NCI-H187 (cell line): ENCODE data around the gene ANKRD6.

ENCODE experiments used
- DNase-seq, 2 experiments: peaks; one replicate each; lab custom pipeline; 2025; lab: John Stamatoyannopoulos, UW

The ANKRD6 gene

DNA sequence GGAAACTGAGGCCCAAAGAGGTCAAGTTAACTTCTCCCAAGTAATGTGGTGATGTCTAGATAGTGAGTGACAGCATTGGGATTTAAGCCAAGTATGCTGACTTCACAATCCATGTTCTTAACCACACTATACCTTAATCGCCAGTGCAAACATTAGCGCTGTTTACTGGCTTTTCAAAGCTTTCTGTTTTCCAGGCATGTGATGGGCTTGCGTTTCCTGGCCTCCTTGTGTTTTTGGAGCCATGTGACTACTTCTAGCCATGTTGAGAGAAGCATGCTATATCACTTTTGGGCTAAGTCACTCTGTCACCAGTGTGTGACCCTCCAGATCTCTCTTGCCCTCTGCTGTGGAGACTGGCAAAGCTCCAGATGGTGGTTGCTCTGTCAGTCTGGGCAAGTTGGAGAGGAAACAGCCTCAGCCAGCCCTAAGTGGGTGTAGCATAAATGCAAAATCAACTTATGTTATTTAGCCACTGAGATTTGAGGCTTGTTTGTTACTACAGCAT lies 76.9 kb downstream of the ANKRD6 start:
- no peak for DNase-seq

DNA sequence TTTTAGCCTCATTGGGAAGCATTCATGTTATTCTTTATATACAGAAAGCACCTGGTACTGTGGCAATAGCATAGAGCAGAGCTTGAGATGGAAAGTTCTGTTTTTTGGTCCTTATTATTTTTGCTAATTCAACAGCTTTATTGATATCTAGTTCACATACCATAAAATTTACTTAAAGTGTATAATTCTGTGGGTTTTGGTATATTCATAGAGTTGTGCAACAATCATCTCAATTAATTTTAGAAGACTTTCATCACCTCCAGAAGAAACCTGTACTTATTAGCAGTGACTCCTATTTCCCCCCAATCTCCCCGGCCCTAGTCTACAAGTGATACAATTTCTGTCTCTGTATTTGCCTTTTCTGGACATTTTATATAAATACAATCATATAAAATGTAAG lies 77.4 kb downstream of the ANKRD6 start:
- no peak for DNase-seq

DNA sequence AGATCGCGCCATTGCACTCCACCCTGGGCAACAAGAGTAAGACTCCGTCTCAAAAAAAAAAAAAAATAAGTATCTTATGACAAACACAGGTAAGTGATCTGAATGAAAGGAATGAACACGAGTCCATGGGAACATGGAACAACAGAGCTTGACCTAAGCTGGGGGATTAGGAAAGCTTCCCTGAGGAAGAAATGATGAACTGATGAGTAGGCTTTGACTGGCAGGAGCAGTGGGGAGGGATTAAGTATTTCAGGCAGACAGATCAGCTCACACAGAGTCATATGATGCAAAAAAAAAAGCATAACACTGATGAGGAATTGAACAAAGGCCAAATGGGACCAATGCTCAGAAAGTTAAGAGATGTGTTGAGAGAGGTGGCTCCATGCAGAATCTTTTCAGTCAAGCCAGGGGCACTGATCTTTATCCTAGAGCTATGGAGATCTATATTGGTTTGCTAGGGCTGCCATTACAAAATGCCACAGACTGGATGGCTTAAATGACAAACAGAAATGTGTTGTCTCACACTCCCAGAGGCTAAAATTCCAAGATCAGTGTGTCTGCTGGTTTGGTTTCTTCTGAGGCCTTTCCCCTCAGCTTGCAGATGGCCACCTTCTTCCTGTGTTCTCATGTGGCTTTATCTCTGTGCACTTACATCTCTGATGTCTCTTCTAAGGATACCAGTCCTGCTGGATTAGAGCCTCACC lies 85.6 kb downstream of the ANKRD6 start:
- DNase-seq: no peak

DNA sequence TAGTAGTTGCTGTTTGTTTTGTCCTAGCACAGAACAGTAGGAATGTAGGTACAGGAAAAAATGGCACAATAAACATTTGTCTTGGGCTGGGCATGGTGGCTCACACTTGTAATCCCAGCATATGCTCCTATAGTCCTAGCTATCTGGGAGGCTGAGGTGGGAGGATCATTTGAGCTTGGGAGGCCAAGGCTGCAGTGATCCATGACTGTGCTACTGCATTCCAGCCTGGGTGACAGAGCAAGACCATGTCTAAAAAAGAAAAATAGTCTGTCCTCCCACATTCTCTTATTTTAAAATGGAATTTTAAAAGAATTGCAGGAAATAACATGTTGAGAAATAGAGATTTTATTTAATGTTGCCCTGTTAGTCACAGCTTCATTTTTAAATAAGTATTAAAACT lies 87.8 kb downstream of the ANKRD6 start:
- DNase-seq: no peak

- no peak for DNase-seq
Observed at GRCh38 chr6:89522778-89523177, 89.8 kb downstream of the ANKRD6 start.

GRCh38 chr6:89525786-89526562 lies 93.0 kb downstream of the ANKRD6 start:
- no peak for DNase-seq

GRCh38 chr6:89526563-89526869 lies 93.6 kb downstream of the ANKRD6 start:
- DNase-seq: no peak

DNA sequence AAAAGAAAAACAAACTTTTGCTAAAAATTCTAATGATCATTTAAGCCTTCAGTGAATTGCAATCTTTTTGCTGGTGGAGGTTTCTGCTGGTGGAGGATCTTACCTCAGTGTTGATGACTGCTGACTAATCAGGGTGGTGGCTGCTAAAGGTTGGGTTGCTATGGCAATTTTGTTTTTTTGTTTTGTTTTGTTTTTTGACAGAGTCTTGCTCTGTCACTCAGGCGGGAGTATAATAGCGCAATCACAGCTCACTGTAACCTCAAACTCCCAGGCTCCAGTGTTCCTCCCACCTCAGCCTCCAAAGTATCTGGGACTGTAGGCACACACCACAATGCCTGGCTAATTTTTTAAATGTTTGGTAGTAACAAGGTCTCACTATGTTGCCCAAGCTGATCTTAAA lies 94.7 kb downstream of the ANKRD6 start:
- no peak for DNase-seq

GRCh38 chr6:89528866-89529265 lies 95.9 kb downstream of the ANKRD6 start:
- no peak for DNase-seq

DNA sequence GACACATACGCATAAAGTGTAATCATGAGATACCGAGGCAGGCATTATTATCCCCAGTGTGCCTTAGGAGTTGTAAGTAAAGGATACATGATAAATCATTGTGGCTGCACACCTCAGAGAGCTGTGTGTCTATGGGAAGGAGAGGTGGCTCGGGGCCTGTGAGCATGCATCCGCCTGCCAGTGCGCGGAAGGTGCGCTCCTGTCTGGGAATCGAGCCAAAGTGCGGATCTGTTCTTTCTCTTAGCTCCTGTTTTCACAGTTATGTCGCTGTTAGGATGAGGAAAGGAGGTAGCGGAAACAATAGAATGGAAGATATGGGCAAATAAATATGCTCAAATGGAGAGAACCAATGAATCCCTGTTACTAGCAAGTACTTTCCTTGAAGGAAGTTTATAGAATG lies 98.0 kb downstream of the ANKRD6 start:
- DNase-seq: no peak

- DNase-seq: no peak
Observed at GRCh38 chr6:89536231-89536630, 103.3 kb downstream of the ANKRD6 start.

DNA sequence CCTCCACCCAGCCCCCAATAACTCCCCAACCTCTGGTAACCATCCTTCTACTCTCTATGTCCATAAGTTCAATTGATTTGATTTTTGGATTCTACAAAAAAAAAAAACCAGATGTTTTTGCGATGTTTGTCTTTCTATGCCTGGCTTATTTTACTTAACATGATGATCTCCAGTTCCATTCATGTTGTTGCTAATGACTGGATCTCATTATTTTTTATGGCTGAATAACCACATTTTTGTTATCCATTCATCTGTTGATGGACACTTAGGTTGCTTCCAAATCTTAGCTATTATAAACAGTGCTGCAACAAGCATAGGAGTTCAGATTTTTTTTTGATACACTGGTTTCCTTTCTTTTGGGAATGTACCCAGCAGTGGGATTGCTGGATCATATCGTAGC lies 106.8 kb downstream of the ANKRD6 start:
- DNase-seq: no peak

DNA sequence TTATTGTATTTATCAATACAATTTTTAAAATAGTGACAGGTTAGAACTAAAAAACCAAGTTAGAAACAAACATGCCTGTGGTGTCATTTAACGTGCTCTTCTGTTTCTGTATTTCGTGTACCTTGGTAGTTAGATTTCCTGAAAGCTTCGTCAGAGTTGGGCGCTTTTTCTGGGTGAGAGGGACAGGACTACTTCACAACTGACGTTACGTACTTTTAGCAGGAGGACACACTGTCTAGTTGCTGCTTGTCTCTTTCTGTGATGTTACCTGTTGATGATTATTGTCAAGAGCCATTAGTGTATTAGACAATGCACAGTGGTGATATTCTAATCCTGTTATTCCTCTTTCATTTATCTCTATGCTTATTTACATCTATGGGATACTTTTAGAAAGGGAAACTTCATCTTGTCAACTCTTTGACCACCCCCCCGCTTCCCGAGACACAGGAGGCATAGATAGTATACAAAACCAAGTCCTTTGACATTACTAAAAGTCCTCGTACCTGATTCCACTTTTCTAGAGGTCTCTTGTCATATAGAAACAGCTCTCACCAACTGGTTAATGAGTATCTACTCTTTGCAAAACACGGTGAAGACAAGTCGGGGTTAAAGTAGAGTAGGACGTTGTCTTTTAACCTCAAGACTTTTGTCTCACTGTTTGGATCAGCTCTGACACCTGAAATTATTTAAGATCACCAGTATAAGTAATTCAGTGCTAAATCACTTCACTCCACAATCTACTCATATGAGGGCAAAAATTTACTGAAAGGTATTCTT lies 109.3 kb downstream of the ANKRD6 start:
- no peak for DNase-seq

- no peak for DNase-seq
Observed at GRCh38 chr6:89542866-89543265, 109.9 kb downstream of the ANKRD6 start.

DNA sequence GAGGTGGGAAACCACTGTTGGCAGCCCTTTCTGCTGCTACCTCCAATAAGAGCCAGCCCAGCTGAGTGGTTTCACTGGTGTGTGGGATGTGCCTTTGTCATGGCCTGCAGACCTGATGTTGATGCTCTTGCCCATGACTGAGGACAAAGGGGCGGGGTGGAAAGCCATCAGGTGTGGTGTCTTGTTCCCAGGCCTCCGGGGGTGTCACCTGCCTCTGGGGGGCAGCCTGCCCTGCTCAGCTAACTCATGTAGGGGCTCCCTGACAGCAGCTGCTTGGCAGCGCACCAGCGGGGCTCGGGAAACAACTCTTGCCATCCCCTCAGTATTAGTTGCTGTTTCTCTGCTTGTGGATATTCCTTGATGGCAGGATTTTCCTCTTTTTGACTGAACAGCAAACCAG lies 114.3 kb downstream of the ANKRD6 start:
- DNase-seq: no peak

DNA sequence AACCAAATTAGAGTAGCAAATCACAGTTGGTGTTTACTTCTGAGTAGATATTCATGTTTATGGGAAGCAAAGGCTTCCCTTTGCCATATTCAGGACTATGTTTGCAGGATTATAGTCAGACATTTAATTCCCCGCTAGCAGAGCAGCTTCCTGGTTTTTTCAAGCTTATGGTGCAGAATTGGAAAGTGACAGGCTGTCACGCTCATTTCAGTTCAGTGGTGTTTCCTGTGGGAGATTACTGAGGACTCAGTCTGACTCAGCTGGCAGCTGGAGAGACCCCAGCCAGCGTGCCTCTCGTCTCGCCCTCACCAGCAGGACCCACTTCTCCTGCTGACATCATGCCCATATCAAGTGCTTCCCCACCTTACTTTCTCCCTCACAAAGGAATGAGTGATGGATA lies 120.5 kb downstream of the ANKRD6 start:
- no peak for DNase-seq

- DNase-seq: no peak
Observed at GRCh38 chr6:89554106-89554505, 121.2 kb downstream of the ANKRD6 start.

DNA sequence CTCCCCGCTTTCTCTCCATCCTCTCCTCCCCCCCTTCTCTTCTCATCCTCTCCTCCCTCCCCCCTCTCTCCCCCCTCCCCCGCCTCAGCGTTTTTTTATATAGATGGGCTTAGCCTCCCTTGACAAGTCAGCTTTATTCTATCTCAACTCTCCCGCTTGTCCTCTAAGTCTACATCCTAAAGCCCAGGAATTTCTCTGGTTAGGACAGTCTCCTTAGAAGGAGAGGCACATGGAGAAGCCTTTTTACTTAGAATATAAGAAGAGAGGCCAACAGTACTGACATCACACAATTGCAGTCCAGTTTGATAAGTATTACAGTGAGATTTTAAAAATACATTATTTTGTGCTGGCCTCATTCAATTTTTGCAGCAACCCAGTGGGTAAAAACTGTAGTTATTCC lies 122.1 kb downstream of the ANKRD6 start:
- DNase-seq: no peak

DNA sequence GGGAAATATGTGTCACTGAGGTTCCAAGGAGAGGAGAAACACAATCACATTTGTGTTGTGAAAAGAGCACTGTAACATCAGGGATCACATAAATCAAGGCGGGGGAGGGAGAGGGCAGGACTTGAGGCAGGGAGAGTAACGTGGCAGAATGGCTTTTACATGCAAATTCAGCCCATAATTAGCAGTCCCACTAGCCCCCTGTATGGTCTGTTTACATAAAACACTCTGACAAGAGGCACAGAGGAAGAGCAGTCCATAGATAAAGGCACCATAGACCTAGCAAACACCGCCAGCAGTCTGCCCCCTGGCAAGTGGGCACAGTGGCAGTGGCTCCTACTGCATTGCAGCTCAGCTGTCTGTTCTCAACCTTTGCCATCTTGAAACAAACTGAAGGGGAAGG lies 122.9 kb downstream of the ANKRD6 start:
- DNase-seq: no peak

DNA sequence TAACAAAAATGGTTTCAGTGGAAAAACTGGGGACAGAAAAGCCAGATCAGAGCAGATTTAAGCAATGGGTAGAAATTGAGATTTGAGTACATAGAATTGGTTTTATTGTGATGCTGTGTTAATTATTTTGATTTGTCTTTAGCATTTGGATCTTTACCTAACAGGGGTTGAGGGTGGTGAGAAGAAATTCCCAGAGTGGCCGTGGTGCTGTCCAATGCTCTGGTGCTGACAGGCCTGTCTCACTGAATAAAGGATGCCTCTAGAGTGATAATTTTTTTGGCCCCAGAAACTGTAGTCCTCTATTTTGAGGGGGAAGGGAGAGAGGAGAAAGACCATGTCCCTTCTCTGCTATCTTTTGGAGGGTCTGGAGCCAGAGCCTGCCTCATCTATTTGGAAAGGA lies 126.5 kb downstream of the ANKRD6 start:
- no peak for DNase-seq

DNA sequence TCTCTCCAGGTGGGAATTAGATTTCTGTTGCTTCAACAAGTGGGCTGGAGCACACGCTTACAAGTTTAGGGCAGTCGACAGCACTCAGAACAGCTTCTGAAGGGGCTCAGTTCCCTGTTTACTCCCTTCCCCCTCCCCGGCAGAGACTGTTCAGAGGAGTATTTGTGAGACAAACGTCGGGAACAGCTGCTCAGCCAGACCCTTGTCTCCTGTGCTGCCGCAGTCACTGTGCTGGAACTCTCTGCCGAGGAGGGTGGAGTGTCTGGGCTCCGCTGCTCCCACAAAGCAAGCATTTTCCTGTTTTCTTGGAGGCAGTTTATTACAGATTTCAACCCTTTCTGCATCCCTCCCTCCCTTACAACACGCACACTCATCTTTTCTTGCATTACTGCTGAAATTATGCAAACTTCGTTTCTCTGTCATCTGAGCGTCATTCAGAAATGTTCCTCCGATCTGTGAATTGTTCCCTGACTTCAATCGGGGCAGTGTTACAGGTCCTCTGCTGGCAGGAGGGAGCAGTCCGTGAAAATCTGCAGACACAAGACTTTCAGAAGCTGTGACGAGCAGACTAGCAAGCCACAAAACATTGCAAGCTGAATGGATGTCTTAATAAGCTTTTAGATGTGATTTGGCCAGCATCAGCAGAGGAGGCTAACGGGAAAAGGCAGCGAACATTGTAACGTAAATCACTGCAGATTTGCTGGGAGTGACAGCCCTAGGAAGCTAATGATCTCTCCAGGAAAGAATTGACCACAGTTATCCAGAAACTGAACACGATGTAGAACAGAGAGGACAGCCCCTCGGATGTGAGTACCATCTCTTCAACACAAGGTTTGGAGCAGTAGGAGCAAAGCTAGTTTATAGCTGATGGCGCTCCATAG lies 129.4 kb downstream of the ANKRD6 start:
- DNase-seq: peak; percentile 23 to 36

- DNase-seq: no peak
Observed at GRCh38 chr6:89563866-89564265, 130.9 kb downstream of the ANKRD6 start.
